NCI-H128 (cell line): Measurements from ENCODE around the gene YTHDF1.

Experiments used
- DNase-seq: peaks from one replicate; lab custom pipeline; 2025; ENCODE audit not compliant: unreplicated experiment; lab: John Stamatoyannopoulos, UW

Gene YTHDF1

DNA sequence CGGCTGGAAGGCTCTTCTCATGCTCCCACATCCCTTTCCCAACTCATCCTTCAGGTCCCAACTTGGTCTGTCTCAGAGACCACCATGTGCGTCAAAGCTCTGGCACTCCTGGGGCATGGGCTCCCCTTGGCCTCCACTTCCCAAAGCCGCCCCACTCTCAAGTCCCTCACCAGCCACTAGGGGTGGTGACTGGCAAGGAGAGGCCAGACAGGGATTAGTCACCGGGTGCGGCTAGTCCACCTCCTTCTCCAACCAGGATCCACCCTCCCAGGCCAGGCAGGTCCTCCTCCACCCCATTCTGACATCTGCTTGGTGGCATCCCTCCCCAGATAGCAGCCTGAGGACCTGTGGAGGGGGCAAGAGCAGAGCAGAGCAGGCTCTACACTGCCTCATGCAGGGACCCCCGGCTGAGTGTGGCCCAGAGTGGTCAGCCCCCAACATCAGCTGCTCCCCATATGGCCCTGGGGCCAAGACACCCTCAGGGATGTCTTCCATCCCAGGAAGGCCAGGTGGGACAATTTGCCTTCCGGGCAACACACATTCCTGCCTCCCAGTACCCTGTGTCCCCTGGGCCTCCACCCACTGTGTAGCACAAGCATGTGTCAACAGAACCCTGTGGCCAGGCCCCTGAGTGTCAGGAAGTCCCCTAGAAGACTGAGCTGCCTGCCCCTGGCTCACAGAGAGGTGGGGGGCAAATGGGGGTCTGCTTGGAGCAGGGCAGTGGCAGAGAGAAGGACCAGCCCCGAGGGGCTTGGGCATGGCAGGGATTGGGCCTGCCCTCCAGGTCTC, 29.2 kb downstream of the YTHDF1 start:
- no peak for DNase-seq

DNA sequence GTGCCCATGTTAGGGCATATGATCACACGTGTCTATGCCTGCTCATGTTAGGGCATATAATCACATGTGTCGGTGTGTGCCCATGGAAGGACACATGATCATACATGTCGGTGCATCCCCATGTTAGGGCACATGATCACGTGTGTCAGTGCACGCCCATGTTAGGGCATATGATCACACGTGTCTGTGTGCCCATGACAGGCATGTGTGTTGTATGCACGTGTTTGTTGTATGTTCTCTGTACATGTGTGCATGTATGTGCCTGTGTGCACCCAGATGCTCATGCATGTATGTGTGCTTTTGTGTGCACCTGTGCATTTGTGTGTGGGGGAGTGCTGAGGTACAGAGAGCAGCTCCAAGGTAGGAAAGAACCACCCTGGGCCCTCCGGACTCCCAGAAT, 29.8 kb downstream of the YTHDF1 start:
- no peak for DNase-seq

DNA sequence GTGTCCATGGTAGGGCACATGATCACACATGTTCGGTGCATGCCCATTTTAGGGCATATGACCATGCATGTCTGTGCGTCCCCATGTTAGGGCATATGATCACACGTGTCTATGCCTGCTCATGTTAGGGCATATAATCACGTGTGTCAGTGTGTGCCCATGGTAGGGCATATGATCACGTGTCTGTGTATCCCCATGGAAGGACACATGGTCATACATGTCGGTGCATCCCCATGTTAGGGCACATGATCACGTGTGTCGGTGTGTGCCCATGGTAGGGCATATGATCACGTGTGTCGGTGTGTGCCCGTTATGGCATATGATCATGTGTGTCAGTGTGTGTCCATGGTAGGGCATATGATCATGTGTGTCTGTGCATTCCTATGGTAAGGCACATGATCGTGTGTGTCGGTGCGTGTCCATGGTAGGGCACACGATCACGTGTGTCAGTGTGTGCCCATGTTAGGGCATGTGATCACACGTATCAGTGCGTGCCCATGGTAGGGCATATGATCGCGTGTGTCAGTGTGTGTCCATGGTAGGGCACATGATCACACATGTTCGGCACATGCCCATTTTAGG, 30.6 kb downstream of the YTHDF1 start:
- DNase-seq, result no peak

DNA sequence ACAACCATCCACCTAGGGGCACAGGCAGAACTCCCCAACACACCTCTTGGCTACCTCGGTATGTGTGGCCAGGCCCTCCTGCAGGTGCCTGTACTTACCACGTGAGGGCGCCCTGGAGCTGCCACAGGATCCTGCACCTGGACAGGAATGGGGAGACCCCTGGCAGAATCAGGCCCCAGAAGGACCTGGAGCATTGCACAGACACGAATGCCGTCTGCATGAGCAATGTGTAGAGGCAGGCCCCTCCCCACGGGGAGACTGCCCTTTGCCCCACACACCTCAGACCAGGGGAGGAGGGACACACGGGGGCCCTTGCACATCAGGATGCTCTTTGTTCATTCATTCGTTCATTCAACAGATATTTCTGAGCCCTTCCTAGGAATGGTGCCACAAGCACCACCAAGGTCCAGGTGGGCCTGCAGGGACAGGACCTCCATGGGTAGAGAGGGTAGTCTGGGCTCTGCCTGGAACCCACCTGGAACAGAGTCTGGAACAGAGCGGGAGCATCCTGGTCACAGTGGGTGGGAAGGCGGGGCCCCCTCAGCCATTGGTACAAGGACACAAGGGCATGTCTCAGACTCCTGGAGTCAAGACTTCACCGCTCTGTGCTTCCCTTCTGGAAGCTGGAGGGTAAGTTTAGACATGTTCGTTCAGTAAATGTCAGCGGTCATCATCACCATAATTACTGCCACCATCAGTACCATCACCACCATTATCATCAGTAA, 32.3 kb downstream of the YTHDF1 start:
- DNase-seq, result peak; percentile 7

DNA sequence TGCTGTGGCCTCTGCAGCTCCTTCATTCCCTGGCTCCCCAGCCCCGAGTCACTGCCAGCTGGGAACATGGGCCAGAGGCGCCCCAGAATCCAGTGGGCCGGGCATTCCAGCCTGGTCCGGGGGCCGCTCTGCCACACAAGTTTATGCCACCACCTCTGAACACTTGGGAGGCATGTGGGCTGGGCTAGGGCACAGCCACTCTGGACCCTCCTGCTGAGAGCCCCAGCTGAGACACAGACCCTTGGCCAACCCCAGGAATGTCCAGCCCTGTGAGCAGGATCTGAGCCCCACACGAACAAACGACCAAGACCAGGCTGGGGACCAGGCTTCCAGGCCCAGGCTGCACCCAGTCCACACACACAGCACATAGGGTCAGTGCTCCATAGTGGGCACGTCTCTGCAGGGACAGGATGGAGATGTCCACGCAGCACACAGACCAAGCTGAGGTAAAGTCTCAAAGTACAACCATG, 33.0 kb downstream of the YTHDF1 start:
- no peak for DNase-seq

DNA sequence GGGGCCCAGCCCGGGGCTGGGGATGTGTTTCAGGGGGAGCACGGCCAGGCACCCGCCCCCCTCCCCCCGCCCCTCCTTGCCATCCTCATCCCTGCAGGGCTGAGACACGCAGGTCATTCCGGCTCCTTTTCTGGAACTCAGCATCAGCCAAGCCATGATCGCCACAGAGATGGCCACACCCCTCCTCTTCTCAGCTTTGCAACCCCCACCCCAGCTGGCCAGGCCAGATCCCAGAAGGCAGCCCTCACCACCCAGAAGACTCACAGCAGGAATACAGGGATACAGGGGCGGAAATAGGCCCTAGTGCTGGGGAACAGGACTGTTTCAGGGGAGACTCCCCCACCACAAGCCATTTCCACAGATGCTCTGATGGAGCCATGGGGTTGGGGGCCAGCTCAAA, 33.5 kb downstream of the YTHDF1 start:
- DNase-seq, result no peak

DNA sequence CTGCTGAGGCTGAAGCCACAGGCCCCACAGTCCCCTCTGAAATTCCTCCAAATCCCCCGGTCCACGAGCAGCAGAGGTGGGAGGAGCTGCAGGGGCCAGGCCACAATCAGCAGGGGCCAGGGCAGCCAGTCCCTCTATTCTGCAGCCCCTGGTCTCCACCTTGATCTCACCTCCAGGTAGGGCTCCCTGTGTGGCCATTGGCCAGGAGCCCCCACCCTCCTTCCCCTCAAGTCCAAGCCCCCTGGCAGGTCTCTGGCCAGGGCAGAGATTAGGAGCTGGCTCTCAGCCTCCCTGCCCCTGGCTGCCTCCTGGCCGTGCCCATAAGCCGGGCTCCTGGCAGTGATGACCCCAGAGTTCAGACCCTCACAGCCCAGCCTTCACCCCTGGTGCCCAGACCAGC, 34.7 kb downstream of the YTHDF1 start:
- no peak for DNase-seq

DNA sequence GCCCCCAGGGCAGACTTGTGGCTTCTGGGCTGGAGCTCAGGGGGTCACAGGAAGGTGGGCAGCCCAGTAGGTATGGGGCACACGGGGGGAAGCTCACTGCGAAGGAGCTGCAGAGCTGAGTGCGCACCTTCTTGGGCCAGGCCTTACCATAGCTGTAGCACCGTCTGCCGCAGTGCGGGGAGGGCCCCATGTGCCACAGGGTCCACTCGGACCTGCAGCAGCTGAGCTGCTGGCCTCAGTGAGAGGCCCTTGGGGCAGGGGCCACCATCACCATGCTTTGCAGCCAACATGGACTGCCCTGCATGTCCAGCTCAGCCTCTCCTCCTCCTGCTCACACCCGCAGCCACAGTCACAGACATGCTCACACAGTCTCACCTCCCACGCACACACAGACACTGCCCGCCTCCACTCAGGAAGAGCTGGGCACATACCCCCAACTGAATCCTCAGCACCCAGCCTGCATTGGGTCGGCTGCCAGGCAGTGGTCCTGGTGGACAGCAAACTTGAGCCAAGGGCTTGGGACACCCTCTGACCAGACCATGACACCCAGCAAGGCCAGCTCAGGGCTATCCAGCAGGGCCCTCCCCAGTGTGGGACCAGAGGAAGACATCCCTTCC, 35.3 kb downstream of the YTHDF1 start:
- no peak for DNase-seq

DNA sequence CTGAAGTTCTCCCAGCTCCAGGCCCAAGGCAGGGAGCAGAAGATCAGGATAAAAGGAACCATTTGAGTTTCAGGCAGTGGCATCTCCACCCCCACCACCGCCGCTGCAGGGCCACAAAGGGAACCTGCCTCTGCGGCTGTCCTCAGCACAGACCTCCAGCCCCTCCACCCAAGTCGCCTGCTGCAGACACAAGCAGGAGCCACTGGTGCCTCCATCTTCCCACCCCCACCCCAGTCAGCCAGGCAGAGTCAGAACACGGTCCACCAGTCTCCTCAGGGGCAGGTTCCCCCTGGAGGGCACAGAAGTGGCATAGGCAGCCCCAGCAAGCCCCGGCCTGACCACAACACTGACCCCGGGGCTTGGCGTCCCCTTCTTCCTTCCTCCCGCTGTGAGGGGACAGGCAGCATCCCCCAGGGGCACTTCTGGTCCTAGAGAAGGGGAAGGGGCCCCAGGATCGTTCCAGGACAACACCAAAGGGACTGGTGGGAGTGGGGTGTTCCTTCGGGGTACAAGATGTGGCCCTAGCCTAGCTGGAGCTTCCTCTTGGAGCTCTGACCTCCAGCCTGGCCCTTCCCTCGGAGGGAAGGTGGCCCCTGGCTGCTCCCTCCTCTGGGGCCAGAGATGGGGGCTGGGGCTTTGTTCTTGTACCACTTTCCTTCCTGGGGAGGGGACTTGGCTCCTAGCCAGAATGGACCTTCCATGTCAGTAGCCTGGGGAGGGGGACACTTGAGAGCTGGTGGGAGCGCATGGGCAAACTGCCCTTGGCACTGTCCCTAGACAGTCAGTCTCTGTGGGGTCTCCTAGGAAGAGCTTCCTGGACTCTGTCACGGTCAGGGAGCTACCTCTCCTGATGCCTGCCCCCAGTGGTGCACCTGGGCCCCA, 36.0 kb downstream of the YTHDF1 start:
- DNase-seq, result no peak

DNA sequence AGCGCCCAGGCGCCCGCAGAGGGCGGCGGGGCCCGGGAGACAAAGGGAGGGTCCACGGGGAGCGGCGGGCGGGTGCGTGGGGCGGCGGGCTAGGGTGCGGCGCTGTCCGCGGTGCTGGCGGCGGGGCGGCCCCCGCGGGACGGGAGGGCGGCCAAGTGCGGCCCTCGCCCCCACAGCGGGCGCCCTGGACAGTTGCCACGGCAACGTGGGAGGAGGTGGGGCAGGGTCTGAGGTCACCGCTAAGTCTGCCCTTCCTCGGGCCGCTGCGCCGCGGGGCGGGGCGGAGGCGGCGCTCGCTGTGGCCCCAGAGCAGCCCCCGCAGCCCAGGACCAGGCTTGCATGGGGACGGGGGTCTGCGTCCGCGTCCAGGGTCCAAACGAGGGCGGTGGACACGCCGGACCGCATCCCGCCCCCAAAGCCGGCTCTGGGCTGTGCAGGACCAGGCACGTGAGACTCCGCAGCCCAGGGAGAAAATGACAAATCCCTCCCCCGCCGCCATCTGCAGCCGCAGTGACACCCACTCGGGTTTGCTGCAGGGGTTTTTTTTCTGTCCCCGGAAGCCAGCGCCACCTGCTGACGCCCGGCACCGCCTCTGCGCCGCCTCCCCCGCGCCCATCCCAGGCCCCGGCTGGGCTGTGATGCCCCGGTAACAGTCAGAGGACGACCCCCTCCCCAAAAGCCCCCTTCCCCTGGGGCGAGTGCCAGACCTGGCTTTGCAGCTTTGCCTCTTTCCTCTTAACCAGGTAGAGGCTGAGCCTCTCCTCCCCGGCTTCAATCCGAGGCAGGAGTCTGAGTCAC, 36.8 kb downstream of the YTHDF1 start:
- no peak for DNase-seq

DNA sequence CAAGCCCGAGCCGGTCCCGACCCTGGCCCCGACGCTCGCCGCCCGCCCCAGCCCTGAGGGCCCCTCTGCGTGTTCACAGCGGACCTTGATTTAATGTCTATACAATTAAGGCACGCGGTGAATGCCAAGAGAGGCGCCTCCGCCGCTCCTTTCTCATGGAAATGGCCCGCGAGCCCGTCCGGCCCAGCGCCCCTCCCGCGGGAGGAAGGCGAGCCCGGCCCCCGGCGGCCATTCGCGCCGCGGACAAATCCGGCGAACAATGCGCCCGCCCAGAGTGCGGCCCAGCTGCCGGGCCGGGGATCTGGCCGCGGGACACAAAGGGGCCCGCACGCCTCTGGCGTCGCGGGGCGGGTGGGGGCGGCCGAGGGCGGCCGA, 37.5 kb downstream of the YTHDF1 start:
- DNase-seq, result no peak

DNA sequence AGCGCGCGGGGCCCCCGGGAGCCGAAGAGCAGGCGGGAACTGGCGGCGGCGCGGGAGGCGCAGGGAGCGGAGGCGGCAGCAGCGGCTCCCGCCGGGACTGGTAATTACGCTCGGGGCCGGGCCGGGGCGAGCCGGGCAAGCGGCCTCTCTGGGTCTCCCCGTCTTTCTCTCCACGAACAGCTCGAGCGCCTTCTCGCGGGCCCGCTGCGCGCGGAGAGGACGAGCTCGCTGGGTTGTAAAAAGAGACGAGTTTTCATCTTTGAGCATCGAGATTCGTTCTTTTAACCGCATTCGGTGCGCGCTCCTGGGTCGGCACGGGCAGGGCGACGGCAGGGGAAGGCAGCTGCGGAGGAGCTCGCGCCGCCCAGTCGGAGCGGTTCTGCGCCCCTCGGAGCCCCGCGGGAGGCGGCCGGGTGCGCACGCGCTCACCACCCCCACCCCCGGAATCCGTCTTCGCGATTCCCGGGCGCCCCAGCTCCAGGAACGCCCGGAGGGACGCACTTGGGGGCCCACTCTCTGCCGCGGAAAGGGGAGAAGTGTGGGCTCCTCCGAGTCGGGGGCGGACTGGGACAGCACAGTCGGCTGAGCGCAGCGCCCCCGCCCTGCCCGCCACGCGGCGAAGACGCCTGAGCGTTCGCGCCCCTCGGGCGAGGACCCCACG, 38.0 kb downstream of the YTHDF1 start:
- no peak for DNase-seq

DNA sequence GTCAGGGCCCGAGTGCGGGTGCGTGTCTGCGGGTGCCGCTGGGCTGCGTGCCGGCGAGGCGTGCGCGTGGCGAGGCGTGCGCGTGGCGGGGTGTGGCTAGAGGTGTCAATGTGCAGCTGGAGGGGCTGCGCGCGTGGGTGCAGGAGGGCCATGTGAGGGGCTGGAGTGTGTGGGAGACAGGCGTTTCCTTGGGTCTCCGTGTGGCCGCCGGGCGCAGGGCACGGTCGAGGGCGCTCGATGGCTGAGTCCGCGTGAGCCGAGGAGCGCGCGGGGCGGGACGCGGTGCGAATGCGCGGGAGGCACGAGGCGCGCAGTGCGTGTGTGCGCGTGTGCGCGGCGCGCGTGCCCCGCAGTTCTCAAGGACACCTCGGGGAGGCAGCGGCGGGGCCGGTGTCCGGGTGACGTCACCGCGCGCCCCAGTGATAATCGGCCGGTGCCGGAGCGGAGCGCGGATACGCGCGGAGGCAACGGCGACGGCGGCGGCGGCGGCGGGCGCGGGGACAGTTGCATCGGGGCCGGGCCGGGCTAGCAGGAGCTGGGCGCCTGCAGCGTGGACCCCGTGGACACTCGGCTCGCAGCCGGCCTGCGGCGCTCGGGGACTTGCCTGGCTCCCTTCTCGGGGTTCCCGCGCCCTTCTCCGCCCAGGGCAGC, 38.7 kb downstream of the YTHDF1 start:
- DNase-seq, result no peak

DNA sequence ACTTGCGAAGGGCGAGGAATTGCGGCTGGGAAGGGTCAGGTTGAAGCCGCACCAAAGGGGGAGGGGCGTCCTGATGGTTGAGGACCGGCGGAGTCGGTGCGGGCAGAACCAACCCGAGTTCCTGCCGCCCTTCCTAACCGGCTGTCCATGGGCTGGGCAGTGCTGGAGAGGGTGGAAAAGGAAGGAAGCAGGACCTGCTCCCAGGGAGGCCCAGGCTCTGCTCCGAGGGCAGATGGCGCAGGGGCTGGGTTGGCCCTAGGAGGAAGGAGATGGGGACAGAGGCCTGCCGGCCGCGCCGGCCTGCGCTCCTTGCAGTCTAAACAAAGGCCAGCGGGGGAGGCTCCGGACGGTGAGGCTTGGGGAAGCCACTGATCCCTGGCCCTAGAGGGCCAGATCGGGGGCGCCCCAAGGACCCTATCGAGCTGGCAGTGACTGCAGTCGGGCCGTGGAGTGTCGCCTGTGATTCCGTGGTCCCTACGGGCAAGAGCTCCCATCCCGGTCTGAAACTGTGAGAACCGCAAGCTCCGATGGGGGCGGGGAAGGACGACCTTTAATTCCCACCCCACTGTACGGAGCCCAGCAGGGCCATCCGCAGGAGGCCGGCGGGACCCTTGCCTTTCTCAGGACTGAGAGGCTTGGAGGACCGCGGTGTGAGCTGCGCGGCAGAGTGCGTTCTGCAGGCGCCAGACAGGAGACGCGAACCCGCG, 39.4 kb downstream of the YTHDF1 start:
- DNase-seq, result no peak

DNA sequence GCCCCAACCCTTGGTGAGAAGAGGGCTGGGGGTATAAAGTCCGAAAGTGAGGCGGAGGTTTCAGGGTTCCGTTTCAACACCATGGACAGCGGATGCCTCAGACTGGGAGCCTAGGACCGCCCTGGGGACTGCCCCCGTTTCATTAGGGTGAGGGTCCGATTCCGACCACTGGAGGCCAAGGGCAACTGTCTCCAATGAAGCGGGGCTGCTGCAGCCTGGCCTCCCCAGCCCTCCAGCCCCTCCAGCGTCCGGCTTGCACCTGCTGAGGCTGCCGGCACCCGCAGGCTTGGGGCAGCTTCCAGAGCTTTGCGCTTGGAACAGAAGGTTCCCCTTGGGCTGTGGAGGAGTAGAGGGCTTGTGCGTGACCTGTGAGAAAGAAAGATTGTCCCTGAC, 39.9 kb downstream of the YTHDF1 start:
- DNase-seq, result no peak

DNA sequence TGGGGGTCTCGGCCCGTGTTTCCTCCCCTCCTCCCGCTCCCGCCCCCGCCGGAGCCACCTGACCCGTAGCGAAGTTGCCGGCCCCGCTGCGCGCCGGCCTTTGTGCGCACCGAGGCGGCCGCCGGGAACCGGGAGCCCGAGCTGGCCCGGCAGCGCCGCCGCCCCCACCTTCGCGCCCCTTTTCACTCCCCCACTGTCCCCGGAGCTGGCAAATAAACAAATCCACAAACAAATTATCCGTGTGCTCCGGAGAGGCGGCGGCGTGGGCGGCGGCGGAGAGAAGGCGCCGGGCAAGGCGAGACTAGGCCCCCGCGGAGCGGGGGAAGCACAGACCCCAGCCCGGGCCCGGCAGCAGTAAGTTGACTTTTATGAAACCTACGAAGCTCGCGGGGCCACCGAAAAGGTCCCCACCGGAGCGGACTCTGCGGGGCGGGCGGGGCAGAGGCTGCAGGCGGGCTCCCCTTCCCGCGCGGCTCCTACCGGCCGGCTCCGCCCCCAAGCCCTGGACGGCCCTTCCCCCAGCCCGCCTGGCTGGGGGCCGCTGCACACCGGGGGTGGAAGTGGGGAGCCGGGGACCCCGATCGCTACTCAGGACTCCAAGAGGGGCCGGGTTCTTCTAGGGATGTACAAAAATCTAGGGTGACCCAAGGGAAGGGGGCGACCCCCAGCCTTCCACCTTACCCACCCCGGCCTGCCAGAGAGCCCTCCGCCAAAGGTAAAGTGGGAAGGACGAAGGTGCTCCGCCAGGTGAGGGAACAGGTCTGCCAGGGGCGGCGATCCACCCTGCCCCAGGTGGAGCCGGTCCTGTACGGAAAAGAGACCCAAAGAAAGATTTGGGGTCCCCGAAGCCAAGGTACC, 40.7 kb downstream of the YTHDF1 start:
- DNase-seq, result no peak

DNA sequence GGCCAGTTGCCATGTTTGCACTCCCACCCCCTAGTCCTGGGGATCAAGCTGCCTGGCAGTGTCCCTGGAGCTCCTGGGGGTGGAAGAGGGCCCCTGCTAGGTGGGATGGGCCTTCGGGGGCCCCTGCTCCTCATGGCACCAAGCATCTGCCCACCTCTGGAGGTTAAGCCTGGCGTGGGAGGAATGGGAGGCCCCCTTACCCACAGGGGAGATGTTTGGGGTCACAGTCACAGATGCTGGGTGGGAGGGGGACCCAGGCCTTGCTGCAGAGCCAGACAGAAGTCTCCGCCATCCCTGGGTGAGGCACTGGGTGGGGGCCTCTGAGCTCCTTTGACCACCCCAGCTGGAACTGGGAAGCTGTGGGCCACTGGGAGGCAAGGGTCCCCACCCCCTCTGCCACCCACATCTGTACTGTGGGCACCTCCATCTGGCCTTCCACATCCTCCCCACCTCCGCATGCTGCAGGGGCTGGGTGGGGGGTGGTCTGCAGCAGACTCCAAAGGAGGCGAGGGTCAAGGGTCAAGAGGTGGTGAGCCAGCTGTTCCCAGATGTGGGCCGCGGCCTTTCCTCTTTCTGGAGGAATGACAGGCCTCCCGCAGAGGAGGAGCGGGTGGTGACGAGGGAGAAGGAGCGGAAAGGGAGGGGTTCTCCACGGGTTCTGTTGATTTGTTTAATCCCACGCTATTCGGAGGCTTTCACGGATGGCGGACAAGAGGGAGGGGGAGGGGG, 41.5 kb downstream of the YTHDF1 start:
- DNase-seq, result no peak
